KMS-11 (cell line): ENCODE data around the gene ELFN2.

Experiments used
- H2AFZ ChIP-seq: fragments of 200-600 bp; sonication (generic); 2 replicates; pipeline ENCODE4 v1.6.1; 2016; ENCODE audit warnings: antibody characterized with exemption, mixed run types, low read depth
- H3K27ac ChIP-seq: fragments of 200-600 bp; sonication (generic); 2 replicates; pipeline ENCODE4 v1.6.1; 2016; ENCODE audit warnings: mild to moderate bottlenecking, mixed run types
- H3K27me3 ChIP-seq: fragments of 200-600 bp; sonication (generic); 2 replicates; pipeline ENCODE4 v1.6.1; 2017; ENCODE audit warnings: mild to moderate bottlenecking, low read depth, mixed run types, moderate library complexity; ENCODE audit not compliant: insufficient read depth
- H3K36me3 ChIP-seq: fragments of 200-600 bp; sonication (generic); 2 replicates; pipeline ENCODE4 v1.6.1; 2017; ENCODE audit warnings: mild to moderate bottlenecking, mixed run types; ENCODE audit not compliant: insufficient read depth
- H3K4me1 ChIP-seq: fragments of 200-600 bp; sonication (generic); 2 replicates; pipeline ENCODE4 v1.6.1; 2016; ENCODE audit warnings: mild to moderate bottlenecking, low read depth, mixed run types; ENCODE audit not compliant: poor library complexity, severe bottlenecking
- H3K4me2 ChIP-seq: fragments of 200-600 bp; sonication (generic); 2 replicates; pipeline ENCODE4 v1.7.0; 2016; ENCODE audit warnings: mild to moderate bottlenecking, mixed run types
- H3K4me3 ChIP-seq: fragments of 200-600 bp; sonication (generic); IDR thresholded peaks from 2 replicates; pipeline ENCODE4 v1.6.1; 2017; ENCODE audit warnings: low read depth, low read length, mixed read lengths; ENCODE audit not compliant: insufficient read depth
- H3K79me2 ChIP-seq: fragments of 200-600 bp; sonication (generic); 2 replicates; pipeline ENCODE4 v1.6.1; 2016; ENCODE audit warnings: low read depth, mixed run types; ENCODE audit not compliant: insufficient read depth
- H3K9ac ChIP-seq: fragments of 200-600 bp; sonication (generic); 2 replicates; pipeline ENCODE4 v1.6.1; 2016; ENCODE audit warnings: mild to moderate bottlenecking, mixed run types
- H4K20me1 ChIP-seq: fragments of 200-600 bp; sonication (generic); 2 replicates; pipeline ENCODE4 v1.6.1; 2016; ENCODE audit warnings: mild to moderate bottlenecking, mixed run types; ENCODE audit not compliant: insufficient read depth
- CTCF ChIP-seq: fragments of 200-600 bp; sonication (generic); conservative IDR thresholded peaks from 2 replicates; pipeline ENCODE4 v1.6.1; 2017; ENCODE audit warnings: low read depth, mild to moderate bottlenecking, antibody characterized with exemption, low read length, moderate library complexity, mixed read lengths

The ELFN2 gene

GRCh38 chr22:37467391-37467955 lies 40.2 kb upstream of the ELFN2 start:
- no peak overlapping the region for H2AFZ ChIP-seq
- no peaks in the 10 kb centered on the region for H4K20me1 ChIP-seq
- H3K36me3 ChIP-seq, result no peaks in the 10 kb centered on the region
- H3K4me3 ChIP-seq, result no peak overlapping the region
- no peaks in the 10 kb centered on the region for H3K4me1 ChIP-seq
- H3K79me2 ChIP-seq, result no peaks in the 10 kb centered on the region
- H3K27ac ChIP-seq, result no peak overlapping the region
- H3K27me3 ChIP-seq, result no peaks in the 10 kb centered on the region
- no peak for TF ChIP-seq CTCF
- no peak overlapping the region for H3K4me2 ChIP-seq
- no peak overlapping the region for H3K9ac ChIP-seq

- no peak overlapping the region for H3K27ac ChIP-seq
- no peaks in the 10 kb centered on the region for H3K36me3 ChIP-seq
- no peaks in the 10 kb centered on the region for H3K4me1 ChIP-seq
- H3K27me3 ChIP-seq, result no peaks in the 10 kb centered on the region
- no peak overlapping the region for H3K4me3 ChIP-seq
- no peaks in the 10 kb centered on the region for H4K20me1 ChIP-seq
- H3K9ac ChIP-seq, result no peak overlapping the region
- no peaks in the 10 kb centered on the region for H3K79me2 ChIP-seq
- TF ChIP-seq CTCF, result no peak
- no peak overlapping the region for H3K4me2 ChIP-seq
- H2AFZ ChIP-seq, result no peak overlapping the region
Measured at GRCh38 chr22:37464181-37464580, 36.9 kb upstream of the ELFN2 start.

DNA sequence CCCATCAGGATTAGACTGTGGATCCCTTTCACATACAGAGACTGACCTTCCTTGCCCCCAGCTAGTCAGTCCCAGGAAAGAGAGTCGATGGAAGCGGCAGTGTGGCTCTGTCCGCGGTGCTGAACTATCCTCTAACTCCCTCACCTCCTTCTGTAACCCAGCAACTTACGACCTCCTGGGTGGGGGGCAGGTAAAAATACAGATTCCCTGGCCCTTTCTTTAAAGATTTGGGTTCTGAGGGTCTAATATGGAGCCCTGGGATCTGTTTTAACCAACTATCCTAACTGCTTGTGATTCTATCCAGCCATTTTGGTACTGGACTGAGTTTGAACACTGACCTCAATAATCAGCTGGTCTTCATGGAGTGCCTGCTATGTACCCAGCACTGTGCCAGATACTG lies 35.7 kb upstream of the ELFN2 start:
- H3K36me3 ChIP-seq, result no peaks in the 10 kb centered on the region
- H3K9ac ChIP-seq, result no peak overlapping the region
- H3K4me3 ChIP-seq, result no peak overlapping the region
- H3K27me3 ChIP-seq, result no peaks in the 10 kb centered on the region
- no peak overlapping the region for H3K27ac ChIP-seq
- H3K4me2 ChIP-seq, result no peak overlapping the region
- no peaks in the 10 kb centered on the region for H3K79me2 ChIP-seq
- H3K4me1 ChIP-seq, result no peaks in the 10 kb centered on the region
- no peak overlapping the region for H2AFZ ChIP-seq
- H4K20me1 ChIP-seq, result no peaks in the 10 kb centered on the region
- no peak for TF ChIP-seq CTCF

DNA sequence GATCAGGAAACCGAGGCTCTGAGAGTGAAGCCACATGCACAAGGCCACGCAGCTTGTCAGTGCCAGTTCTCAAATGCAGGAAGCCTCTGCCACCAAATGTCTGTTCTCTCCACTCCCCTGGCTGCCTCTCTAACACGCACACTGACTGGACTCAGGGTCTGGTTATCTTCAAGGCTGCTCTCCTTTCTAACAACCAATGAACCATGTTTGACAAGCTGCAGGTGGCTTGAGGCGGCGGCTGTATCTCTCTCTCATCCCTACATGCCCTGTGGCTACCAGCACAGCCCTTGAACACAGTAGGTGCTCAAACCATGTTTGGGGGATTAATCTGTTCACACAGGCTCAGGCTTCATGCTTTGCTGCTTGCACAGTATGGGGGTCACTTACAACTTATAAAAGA lies 35.2 kb upstream of the ELFN2 start:
- H3K4me3 ChIP-seq, result no peak overlapping the region
- no peak overlapping the region for H3K4me2 ChIP-seq
- no peak overlapping the region for H2AFZ ChIP-seq
- no peaks in the 10 kb centered on the region for H3K27me3 ChIP-seq
- H3K27ac ChIP-seq, result no peak overlapping the region
- H4K20me1 ChIP-seq, result no peaks in the 10 kb centered on the region
- TF ChIP-seq CTCF, result no peak
- H3K36me3 ChIP-seq, result no peaks in the 10 kb centered on the region
- H3K4me1 ChIP-seq, result no peaks in the 10 kb centered on the region
- H3K9ac ChIP-seq, result no peak overlapping the region
- H3K79me2 ChIP-seq, result no peaks in the 10 kb centered on the region
